Measurements from ENCODE around the gene RAB8B.
"Not testable (repeated sequence)": the region's sequence is repeated elsewhere in the genome, so short reads cannot be mapped to it uniquely, and the experiment has no call there.

RAB8B gene

DNA sequence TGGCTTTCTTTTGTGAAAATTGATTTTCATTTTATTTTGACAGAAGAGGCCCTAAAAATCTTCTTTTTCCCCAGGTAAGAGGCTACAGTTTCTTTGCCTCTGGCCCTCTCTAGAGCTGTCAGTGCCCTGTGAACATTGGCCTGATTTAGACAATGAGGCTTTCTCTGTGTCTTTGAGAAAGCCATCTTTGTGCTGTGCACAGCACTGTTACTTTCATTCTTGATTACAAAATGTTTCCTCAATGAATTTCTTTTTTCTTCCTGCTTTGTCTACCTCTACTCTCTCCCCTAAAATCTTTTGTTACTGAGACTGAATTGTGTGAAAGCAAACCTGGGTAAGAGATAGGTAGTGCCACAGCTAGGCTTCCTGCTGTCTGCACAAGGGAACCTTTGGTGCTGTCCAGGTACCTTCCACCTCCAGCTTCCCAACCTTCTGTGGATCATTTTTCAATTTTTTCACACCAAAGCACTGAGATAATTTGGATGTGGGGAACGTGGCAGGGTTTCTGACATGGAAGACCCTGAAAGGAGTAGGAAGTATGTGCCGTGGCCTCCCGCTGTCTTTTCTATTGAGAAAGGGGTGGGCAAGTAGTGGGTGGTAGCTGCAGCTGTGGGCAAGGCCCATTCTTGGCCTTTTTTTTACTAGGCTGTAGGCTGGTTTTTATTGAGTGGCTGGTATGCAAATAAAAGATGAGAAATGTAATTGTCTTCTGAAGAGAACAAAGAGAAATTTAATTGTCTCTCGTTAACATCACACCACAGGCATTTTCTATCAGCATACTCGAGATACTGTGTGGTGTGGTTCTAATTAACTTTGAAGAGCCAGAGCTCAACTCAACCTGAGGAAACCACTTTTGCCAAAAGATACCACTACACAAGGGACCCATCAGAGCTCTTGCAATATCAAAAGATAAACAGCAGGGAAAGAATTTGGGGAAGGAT, 21.0 kb downstream of the RAB8B start:
- DNase-seq, result no peak

DNA sequence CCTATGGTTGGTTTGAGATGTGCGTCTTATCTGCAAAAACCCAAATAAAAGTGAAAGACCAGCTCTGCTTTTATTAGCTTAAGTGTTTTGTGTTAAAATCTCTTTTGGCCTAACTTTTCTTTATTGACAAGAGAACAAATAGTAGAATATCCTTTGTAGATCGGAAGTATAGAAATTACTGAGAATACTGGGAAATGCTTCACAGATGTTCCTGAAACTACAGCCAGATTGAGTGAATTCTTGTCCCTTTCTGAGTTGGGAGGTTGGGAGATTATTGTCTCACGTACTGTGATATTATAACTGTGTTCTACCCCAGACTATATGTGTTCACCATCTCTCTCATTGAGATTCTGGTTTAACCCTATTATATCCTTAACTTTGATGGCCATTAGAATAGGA, 21.7 kb downstream of the RAB8B start:
- DNase-seq, result no peak

DNA sequence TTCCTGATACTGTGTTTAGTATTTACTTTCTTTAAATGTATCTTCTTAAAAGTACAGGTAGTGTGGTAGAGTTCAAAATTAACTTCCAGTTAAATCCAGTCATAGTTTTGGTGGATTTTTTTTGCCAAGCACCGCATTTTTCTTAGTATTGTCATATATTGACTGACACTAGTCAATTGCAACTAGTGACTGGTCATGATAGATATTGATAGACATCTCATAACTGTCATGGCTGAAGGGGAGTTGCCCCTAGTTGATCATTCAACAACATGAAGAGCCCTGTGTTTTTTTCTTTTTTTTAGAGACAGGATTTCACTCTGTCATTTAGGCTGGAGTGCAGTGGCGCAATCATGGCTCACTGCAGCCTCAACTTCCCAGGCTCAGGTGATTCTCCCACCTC, 22.1 kb downstream of the RAB8B start:
- DNase-seq, result no peak

DNA sequence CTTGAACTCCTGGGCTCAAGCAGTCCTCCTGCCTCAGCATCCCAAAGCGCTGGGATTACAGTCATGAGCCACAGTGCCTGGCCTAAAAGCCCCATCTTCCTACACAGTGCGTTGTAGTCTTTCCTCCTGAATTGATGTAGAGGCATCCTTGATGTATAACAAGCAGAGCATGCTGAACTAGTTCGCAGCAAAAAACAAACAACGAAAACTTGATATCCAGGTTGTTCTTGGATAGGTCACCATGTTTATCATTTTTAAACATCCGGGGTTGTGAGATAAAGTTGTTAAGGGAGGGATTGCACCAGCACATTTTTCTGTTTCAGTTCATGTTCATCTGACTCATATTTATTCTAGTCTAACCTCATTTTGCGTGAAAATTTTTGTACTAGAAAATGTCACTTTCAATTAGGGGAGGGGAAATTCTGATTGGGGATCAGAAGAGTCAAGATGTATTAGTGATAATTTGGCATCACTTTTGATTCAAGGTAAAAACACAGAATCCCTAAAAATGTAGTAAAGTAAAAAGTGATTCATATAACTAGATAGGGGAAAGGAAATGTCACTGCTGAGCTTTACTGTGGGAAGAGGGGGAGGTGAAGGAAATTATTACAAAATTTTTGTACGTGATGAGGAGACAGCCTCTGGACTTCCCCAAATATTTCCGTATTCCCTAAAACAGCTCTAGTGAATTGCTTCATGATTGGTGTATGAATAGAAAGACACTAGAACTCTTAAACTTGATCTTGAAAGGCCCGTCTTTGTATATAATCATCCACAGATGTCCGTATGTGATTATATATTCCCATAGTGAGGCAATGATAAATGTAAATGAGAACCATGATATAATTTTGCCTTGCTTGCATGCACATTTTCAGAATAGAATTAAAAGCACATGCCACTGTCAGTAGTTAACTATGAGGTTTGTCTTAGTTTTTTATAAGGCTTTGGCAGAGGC, 22.9 kb downstream of the RAB8B start:
- no peak for DNase-seq

DNA sequence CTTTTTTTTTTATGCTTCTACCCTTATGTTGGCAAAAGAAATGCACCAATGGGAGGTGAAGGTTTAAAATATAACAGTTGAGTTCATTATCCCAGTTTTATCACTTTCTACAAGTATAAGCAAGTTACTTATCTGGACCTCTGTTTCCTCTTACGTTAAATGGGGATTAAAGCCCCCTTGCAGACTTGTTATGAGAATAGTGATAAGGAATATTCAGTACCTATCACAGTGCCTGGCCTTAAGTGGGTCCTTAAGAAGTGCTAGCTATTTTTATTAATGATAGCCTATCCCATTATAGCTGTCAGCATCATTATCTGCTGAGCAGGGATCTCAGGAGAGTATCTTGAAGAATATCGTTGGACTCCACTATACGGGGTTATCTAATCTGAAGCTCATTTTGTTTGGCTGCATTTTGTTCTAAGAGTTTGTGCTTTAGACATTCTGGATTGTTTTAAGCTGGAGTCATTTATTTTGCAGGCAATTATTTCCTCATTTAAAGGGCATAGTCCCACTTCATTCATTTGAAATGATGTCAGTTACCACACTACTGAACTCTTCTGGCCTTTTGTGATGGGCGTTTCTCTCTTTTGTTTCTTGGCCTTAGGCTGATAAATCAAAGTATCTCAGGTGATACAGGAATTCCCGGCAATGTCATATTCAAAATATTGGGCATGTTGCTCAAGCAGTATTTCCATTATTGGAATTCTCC, 28.8 kb downstream of the RAB8B start:
- DNase-seq, result no peak

DNA sequence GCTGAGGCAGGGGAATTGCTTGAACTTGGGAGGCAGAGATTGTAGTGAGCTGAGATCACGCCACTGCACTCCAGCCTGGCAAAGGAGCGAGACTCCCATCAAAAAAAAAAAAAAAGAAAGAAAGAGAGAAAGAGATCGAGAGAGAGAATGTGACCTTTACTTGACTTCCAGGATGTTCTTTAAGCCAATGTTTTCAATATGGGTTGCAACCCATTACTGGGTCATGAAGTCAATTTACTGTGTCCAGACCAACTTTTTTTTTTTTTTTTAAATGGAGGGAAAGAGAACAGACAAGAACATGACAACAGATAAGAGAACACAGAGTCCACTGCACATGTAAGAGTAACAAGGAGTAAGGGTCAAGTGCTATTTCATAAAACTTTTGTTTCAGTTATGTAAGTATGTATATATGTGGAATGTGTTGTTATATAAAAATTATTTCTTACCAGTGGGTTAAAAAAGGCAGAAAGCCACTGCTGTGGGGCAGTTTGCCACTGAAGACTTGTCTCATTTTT, 29.8 kb downstream of the RAB8B start:
- DNase-seq, result no peak

DNA sequence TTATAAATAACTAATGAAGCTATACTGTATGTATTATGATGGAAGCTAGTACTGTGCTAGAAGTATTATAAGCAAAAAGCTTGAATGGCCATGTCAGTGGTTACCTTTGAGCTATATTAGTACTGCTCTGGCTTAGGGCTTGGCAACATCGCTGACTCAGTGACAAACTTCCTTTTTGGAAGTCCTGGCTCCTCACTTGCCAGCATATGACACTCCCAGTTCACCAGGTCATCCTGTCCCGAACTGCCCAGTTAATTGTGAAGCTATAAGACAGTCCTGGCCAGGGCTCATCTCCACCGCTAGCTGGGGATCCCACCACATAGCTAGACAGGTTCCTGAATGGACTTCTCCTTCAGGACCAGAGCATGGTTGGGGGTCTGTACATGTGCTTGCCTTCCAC, 31.9 kb downstream of the RAB8B start:
- DNase-seq, result no peak

DNA sequence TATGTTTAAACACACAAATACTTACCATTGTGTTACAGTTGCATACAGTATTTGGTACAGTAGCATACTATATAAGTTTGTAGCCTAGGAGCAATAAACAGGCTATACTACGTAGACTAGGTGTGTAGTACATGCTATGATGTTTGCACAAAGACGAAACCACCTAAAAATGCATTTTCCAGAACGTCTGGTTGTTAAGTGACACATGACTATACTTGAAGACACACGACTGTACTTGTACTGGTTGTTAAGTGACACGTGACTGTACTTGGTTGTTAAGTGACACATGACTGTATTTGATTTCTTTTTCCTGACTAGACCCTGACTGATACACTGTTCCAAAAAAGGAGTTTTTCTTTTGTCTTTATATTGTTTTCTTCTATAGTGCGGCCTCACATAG, 34.1 kb downstream of the RAB8B start:
- DNase-seq, result no peak

DNA sequence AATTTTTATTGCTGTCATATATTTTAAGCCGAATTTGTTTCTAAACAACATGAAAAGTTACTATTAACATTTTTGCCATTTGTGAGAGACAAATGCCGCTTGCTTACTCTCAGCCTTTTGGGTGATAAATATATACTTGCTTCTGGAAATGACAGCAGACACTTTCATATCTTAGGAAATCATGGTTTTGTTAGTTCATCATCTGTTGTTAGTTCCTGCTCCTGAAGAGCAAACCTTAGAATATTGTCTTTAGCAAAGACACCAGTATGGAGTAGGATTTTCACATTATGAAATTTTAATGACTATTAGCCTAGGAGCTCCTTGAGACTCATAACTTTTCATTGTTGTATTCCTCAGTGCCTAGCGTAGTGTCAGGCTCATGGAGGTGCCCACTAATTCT, 36.0 kb downstream of the RAB8B start:
- no peak for DNase-seq

DNA sequence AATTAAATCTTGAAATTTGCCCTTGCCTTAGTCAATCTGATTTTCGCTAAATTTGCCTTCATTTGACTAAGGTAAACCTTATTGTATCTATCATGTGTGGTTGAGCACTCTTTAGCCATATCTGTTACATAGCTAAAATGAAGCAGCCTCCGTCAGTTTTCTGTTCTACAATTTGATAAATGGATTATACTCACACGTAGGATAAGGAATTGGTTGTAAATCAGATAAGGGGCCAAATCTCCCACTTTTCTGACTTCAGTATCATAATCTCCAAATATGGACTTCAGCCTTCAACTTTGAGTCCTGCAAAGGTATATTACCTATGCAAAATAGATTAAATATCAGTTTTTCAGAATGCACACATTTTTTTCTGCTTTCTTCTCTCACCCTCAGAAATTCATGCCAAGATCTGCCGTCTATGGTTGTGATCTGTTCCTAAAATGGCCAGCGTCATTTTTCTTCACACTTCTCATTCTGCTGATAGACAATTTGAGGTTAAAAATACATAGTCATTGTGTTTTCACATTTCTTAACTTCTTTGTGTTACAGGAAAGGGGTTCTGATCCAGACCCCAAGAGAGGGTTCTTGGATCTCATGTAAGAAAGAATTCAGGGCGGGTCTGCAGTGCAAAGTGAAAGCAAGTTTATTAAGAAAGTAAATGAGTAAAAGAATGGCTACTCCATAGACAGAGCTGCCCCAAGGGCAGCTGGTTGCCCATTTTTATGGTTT, 36.9 kb downstream of the RAB8B start:
- DNase-seq, result no peak

DNA sequence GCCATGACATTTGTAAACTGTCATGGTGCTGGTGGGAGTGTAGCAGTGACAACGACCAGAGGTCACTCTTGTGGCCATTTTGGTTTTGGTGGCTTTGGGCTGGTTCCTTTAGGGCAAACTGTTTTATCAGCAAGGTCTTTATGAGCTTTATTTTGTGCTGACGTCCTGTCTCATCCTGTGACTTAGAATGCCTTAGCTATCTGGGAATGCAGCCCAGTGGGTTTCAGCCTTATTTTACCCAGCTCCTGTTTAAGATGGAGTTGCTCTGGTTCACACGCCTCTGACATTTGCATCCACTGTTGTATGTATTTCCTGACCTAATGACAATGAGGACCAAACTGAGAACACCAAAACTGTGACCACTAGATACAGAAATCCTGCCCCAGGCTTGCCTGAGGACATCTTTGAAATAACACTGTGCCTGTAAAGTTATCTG, 37.6 kb downstream of the RAB8B start:
- DNase-seq, result no peak

DNA sequence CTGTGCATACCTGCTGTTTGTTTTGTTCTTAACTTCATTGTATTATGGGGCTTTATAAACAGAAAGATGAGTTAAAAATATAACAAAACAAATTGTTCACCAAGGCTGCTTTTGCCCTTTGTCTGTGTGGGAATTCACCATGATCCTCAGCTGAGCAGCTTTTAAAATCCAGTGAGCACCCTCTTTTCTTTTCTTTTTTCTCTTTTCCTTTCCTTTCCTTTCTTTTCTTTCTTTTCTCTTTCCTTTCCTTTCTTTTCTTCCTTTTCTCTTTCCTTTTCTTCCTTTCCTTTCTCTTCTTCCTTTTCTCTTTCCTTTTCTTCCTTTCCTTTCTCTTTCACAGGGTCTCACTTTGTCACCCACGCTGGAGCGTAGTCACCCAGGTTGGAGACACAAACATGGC, 38.3 kb downstream of the RAB8B start:
- no peak for DNase-seq

DNA sequence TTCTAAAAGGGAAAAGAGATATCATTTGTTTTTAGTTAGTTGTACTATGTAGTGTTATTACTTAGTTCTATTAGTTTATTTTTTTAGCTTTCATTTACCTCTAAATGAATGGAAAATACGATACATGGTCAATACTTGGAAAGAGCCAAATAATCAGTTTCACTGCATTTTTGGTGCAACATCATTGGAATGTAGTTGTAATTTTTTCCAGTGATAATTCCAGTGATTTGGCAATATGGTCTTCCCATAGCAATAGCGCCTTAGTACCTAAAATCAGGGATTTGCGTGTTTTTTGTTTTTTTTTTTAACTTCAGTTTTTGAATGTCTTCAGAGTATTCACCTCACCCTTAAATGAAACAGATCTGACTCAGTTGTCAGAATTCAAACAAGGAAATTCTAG, 41.8 kb downstream of the RAB8B start:
- no peak for DNase-seq

DNA sequence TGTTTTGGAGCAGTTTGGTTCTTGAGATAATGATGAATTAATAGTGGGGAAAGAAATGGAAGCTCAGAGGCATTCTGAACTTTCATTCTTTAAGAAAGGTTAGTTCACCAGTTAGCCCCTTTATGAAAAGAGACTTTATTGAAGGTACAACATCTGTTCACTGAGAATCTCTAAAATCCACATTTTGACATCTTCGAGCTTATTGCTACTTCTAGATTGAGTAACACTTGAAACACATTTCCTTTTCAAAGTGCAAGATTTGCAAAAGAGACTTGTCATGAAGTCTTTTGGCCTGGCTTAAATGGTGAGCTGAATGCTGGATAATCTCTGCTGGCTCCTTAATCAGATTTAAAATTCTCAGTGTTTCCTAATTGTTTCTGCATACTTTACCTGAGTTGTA, 42.3 kb downstream of the RAB8B start:
- no peak for DNase-seq

DNA sequence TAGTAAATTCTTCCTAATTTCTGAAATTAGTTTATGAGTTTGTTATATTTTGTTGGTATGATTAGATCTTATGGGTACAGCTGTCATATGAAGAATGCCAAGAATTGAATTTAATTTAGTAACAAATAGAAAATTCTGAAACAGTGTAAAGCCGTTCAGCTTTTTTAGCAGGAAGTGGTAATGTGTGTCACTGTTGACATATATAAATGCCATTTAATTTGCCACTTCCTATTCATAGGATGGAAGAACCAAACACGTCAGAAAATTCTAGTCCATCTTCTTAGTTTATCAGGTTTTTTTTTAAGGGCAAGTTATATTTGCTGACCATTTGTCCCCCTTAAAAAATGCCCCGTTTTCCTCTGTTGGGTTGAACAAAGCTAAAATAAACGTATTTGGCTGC, 43.0 kb downstream of the RAB8B start:
- DNase-seq, result no peak

DNA sequence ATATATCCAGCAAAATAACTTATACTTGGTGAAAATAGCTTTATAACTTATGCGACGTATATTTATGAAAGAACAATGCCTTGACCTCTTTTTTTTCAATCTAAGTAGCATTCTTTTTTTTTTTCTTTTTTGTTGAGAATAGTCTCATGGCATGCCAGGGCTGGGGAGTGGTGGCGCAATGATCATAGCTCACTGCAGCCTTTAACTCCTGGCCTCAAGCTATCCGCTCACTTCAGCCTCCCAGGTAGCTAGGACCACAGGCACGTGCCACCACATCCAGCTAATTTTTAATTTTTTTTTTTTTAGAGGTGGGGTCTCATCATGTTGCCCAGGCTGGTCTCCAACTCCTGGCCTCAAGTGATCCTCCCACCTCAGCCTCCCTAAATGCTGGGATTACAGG, 43.5 kb downstream of the RAB8B start:
- no peak for DNase-seq

DNA sequence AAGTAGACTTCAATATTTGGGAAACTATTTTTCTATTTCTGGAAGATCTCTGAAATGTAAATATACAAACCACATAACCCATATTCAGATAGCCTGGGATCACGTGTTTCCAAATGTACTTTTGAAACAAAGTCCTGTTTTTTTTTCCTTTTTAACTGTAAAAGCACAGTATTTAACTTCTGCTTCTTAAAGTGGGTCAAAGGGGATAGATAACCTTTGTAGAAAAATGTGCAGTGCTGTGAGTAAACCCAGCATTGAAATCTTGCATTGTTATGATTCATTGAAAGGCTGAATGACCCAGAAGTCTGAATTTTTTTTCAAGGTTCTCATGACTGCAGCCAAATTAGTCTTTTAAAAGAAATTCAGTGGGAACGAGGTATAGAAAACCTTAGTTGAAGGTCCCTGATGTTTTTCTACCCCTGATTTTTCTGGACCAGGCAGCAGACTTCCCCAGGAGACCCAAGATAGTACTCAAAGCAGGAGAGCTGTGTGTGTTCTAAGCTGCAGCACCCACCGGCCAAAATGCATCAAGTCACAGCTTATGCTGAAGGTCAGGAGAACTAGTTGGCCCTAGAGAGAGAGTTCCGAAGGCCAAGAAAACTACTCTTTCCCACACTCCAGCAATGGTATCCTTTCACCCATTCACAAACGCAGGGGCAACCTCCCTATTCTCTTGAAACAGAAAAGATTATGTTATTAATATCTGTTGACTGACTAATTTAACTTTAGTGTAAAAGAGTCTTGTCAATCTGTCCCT, 44.4 kb downstream of the RAB8B start:
- DNase-seq, result no peak

DNA sequence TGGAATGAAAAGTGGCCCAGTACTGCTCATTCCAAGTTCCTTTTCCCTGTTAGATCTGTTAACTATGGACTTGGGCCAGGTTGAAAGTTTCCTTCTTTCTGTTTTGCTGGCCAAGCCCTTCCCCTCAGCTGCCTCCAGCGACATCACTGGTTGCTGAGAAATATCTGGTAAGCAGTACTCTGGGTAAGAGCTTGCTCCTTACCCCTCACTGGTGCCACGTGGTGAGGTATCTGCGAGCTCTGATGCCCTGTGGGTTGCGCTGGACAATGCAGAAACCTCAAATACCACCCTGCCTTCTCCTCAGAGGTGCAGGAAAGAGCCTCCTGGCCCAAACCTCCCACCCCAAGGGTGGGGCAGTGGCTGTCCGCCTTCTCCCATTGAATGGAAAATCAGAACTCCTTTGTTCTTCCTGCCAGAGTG, 45.1 kb downstream of the RAB8B start:
- DNase-seq, result no peak

DNA sequence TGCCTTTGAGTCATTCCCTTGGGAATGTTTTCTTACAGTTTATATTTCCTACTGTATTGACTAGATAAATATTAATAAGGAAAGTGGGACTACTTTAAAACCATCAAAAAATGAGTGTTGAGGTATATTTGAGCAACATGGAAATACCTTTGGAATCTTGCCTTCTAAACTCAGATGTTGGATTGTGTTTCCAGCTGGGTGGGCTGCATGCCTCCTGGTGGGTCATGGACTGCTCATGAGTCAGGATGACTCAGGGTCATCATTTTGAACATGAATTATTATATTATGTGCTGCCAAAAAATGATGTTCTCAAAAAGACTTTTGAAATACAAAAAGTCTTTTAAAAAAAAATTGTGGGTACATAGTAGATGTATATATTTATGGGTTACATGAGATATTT, 46.9 kb downstream of the RAB8B start:
- DNase-seq, result no peak

DNA sequence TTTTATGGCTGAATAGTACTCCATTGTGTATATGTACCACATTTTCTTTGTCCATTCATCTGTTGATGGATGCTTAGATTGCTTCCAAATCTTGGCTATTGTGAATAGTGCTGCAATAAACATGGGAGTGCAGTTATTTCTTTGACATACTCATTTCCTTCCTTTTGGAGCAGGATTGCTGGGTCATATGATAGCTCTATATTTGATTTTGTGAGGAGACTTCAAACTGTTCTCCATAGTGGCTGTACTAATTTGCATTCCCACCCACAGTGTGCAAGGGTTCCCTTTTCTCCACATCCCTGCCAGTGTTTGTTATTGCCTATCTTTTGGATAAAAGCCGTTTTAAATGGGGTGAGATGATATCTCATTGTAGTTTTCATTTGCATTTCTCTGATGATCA, 47.7 kb downstream of the RAB8B start:
- DNase-seq, result not testable (repeated sequence)

DNA sequence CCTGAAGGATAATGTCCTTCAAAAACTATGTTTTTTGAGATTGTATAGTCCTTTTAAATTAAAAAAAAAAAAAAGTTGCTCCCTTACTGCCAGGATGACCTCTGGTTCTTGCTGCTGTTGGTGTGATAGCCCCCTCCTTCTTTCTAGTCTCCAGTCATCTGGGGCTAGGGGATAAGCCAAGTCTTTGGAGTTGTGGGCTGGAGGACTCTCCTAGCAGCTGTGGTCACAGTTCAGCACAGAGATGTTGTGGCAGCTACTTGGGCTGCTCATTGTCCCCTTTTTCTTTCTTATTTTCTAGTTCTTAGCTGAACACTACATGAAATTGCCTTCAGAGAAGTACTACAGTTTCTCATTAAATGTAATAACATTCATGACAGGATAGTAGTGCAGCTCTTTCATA, 48.8 kb downstream of the RAB8B start:
- no peak for DNase-seq
